CD14-positive monocyte (primary cell): ENCODE measurements around the gene SMARCB1. TPM values are rescaled to one million over a fixed set of nuclear protein-coding genes. Genes with fewer than 3 reads are reported as not detected.

Source experiments
- DNase-seq, 3 donors: peaks; one replicate each; pipeline ENCODE4 v3.0.0-alpha.2; 2011 to 2022
- H2AFZ ChIP-seq: 2 replicates; pipeline ENCODE4 v1.6.0; 2012; ENCODE audit warnings: mild to moderate bottlenecking, low read depth, low read length, inconsistent platforms; ENCODE audit not compliant: insufficient read depth, poor library complexity, severe bottlenecking
- H3K27ac ChIP-seq, 2 donors: 1 replicate in 1 of 2; 2 replicates in 1 of 2; pipeline ENCODE4 v1.5.1; 2012 to 2013; ENCODE audit warnings: low read length in 2 of 2, control low read depth in 1 of 2, inconsistent platforms in 1 of 2, low read depth in 1 of 2, mild to moderate bottlenecking in 1 of 2
- H3K27me3 ChIP-seq, 2 donors: one replicate each; pipeline versions ENCODE4 v1.6.0 to v1.6.1; 2011 to 2013; ENCODE audit warnings: low read length in 2 of 2; ENCODE audit not compliant: control insufficient read depth in 2 of 2, insufficient read depth in 2 of 2
- H3K36me3 ChIP-seq, 2 donors: replicated peaks in 1 of 2; 1 replicate in 1 of 2; 2 replicates in 1 of 2; pipeline versions ENCODE4 v1.5.1 to v1.6.1; 2012 to 2013; ENCODE audit warnings: low read length in 2 of 2, control low read depth in 1 of 2, inconsistent platforms in 1 of 2, mild to moderate bottlenecking in 1 of 2; ENCODE audit not compliant: insufficient read depth in 2 of 2, control insufficient read depth in 1 of 2
- H3K4me1 ChIP-seq, 2 donors: 1 replicate in 1 of 2; 2 replicates in 1 of 2; pipeline versions ENCODE4 v1.5.1 to v1.6.1; 2012 to 2013; ENCODE audit warnings: low read length in 2 of 2, control low read depth in 1 of 2, inconsistent platforms in 1 of 2, mild to moderate bottlenecking in 1 of 2, moderate library complexity in 1 of 2; ENCODE audit not compliant: insufficient read depth in 2 of 2, control insufficient read depth in 1 of 2
- H3K4me2 ChIP-seq: replicated peaks from 2 replicates; pipeline ENCODE3; 2012; ENCODE audit warnings: low read length, moderate library complexity, mild to moderate bottlenecking; ENCODE audit not compliant: poor library complexity, severe bottlenecking; ENCODE audit errors: extremely low read depth
- H3K4me3 ChIP-seq, 3 experiments: fragments of 200-600 bp in 1 of 3; sonication (generic) in 1 of 3; replicated peaks in 1 of 3; 1 replicate in 2 of 3; 2 replicates in 1 of 3; pipeline ENCODE4 v1.5.1; 2011 to 2013; ENCODE audit warnings: low read length in 3 of 3, mild to moderate bottlenecking in 3 of 3, control low read depth in 2 of 3, low read depth in 2 of 3, inconsistent platforms in 1 of 3, moderate library complexity in 1 of 3
- H3K79me2 ChIP-seq: 2 replicates; pipeline ENCODE4 v1.6.0; 2012; ENCODE audit warnings: mild to moderate bottlenecking, control low read depth, inconsistent platforms, low read length, moderate library complexity; ENCODE audit not compliant: insufficient read depth
- H3K9ac ChIP-seq: 2 replicates; pipeline ENCODE4 v1.6.0; 2017; ENCODE audit warnings: low read length, mild to moderate bottlenecking; ENCODE audit not compliant: insufficient read depth, poor library complexity, severe bottlenecking
- H3K9me3 ChIP-seq, 2 donors: replicated peaks in 1 of 2; 1 replicate in 1 of 2; 2 replicates in 1 of 2; pipeline versions ENCODE4 v1.5.1 to v1.6.1; 2012 to 2013; ENCODE audit warnings: low read length in 2 of 2, control low read depth in 1 of 2; ENCODE audit not compliant: control insufficient read depth in 1 of 2, insufficient read depth in 1 of 2
- H4K20me1 ChIP-seq: 2 replicates; pipeline ENCODE4 v1.6.0; 2012; ENCODE audit warnings: mild to moderate bottlenecking, low read length, control low read depth, moderate library complexity; ENCODE audit not compliant: insufficient read depth
- H3K27ac Mint-ChIP-seq, 7 donors: one replicate each; pipeline ENCODE4 v1.8.0; 2020; ENCODE audit warnings: mild to moderate bottlenecking in 7 of 7, mixed read lengths in 7 of 7, moderate library complexity in 6 of 7, inconsistent platforms in 2 of 7
- H3K27me3 Mint-ChIP-seq, 3 donors: one replicate each; pipeline ENCODE4 v1.8.0; 2021 to 2022; ENCODE audit warnings: low read depth in 3 of 3, mild to moderate bottlenecking in 3 of 3, mixed read lengths in 3 of 3, moderate library complexity in 3 of 3, inconsistent platforms in 1 of 3
- H3K36me3 Mint-ChIP-seq, 2 donors: one replicate each; pipeline ENCODE4 v1.8.0; 2020; ENCODE audit warnings: mixed read lengths in 2 of 2, inconsistent platforms in 1 of 2, mild to moderate bottlenecking in 1 of 2
- H3K4me1 Mint-ChIP-seq: one replicate; pipeline ENCODE4 v1.8.0; 2020; ENCODE audit warnings: mild to moderate bottlenecking, mixed read lengths
- H3K4me3 Mint-ChIP-seq, 2 donors: one replicate each; pipeline ENCODE4 v1.8.0; 2020; ENCODE audit warnings: mild to moderate bottlenecking in 2 of 2, mixed read lengths in 2 of 2, moderate library complexity in 1 of 2
- H3K9me3 Mint-ChIP-seq, 7 donors: one replicate each; pipeline ENCODE4 v1.8.0; 2020 to 2022; ENCODE audit warnings: mixed read lengths in 7 of 7, mild to moderate bottlenecking in 6 of 7, moderate library complexity in 6 of 7, inconsistent platforms in 2 of 7
- CTCF ChIP-seq: fragments of 200-600 bp; IDR thresholded peaks from one replicate; pipeline ENCODE4 v1.8.0; 2022; ENCODE audit warnings: antibody characterized with exemption, mild to moderate bottlenecking
- WGBS: methylation state at CpG from one replicate; pipeline ENCODE4 v1.1.5; 2013; ENCODE audit warnings: missing lambda C conversion rate; ENCODE audit not compliant: insufficient coverage; 5-methylcytosine and 5-hydroxymethylcytosine counted together
- intact Hi-C, 2 donors: fragments of 100-400 bp; cut with micrococcal nuclease; formaldehyde crosslinking; loops; one replicate each; pipeline versions ENCODE4 v1.15.0 to v1.15.1; 2023
- polyA plus RNA-seq, 3 donors: library from polyadenylated mRNA; depleted of rRNA in 1 of 3; unstranded in 2 of 3; stranded (reverse) in 1 of 3; fragments of 300-500 nt in 2 of 3; fragments of >200 nt in 1 of 3; fragmentation: Illumina TruSeq in 2 of 3; gene quantifications; 1 replicate in 2 of 3; 2 replicates in 1 of 3; pipeline ENCODE4 v1.2.3, GENCODE V29; 2012 to 2021

The SMARCB1 gene
- polyA plus RNA-seq, 3 donors, result 30.3 to 71.8 (median 31.5) TPM

GRCh38 chr22:23772315-23772648 is 14.5 kb upstream of the SMARCB1 start:
- peaks cover 7% of the 10 kb centered on the region for H3K79me2 ChIP-seq
- no peaks in the 10 kb centered on the region for H4K20me1 ChIP-seq
- H3K9ac ChIP-seq, result no peak overlapping the region
- H2AFZ ChIP-seq, result no peak overlapping the region
- H3K27ac ChIP-seq, result no peak overlapping the region
- no peak for TF ChIP-seq CTCF
- H3K4me2 ChIP-seq, result peak overlapping the region; percentile 79
- Mint-ChIP-seq H3K27ac (no peak overlapping the region), H3K4me3 (peak overlapping the region; percentile 62 to 86), H3K4me1 (peaks cover 10% of the 10 kb centered on the region), H3K27me3 (peaks cover 30 to 33% (median 31%) of the 10 kb centered on the region in 3 donors), H3K9me3 (peaks cover 0 to 6% (median 3%) of the 10 kb centered on the region in 7 donors), H3K36me3 (peaks cover 0 to 5% of the 10 kb centered on the region in 2 donors)
- DNase-seq, result no peak
- H3K4me3 ChIP-seq, result peak overlapping the region in 1 of 3 experiments; percentile 56
- 25% methylated on average over 4 of the region's 6 CpGs for WGBS
- peaks cover 17 to 30% of the 10 kb centered on the region in 2 donors for H3K4me1 ChIP-seq
- no peaks in the 10 kb centered on the region for H3K36me3 ChIP-seq
- H3K27me3 ChIP-seq, result peaks cover 7 to 23% of the 10 kb centered on the region in 2 donors
- no peaks in the 10 kb centered on the region for H3K9me3 ChIP-seq
- intact Hi-C loops, result no loop called here

- H3K36me3 ChIP-seq, result no peaks in the 10 kb centered on the region
- H3K4me2 ChIP-seq, result peak within 1 kb of the TSS; percentile 79
- H3K27ac ChIP-seq, result no peak within 1 kb of the TSS
- DNase-seq, result peak in 1 of 3 donors; percentile 22
- H3K9ac ChIP-seq, result no peak within 1 kb of the TSS
- TF ChIP-seq CTCF, result no peak
- peaks cover 0 to 6% (median 3%) of the 10 kb centered on the region in 7 donors for H3K9me3 Mint-ChIP-seq
- H3K79me2 ChIP-seq, result peaks cover 3% of the 10 kb centered on the region
- peak within 1 kb of the TSS; percentile 62 to 88 for H3K4me3 Mint-ChIP-seq
- intact Hi-C loops, result no loop called here
- H3K27me3 Mint-ChIP-seq, result peaks cover 30 to 33% (median 31%) of the 10 kb centered on the region in 3 donors
- peak within 1 kb of the TSS; percentile 59 for H2AFZ ChIP-seq
- peaks cover 7 to 23% of the 10 kb centered on the region in 2 donors for H3K27me3 ChIP-seq
- H3K4me1 ChIP-seq, result peaks cover 16 to 25% of the 10 kb centered on the region in 2 donors
- 6% methylated on average over 70 of the region's 79 CpGs for WGBS
- peak within 1 kb of the TSS in 2 of 3 experiments; percentile 12 to 56 for H3K4me3 ChIP-seq
- no peaks in the 10 kb centered on the region for H4K20me1 ChIP-seq
- peaks cover 0 to 5% of the 10 kb centered on the region in 2 donors for H3K36me3 Mint-ChIP-seq
- H3K27ac Mint-ChIP-seq, result no peak within 1 kb of the TSS
- no peaks in the 10 kb centered on the region for H3K9me3 ChIP-seq
- H3K4me1 Mint-ChIP-seq, result peaks cover 10% of the 10 kb centered on the region
Observed at GRCh38 chr22:23772649-23773473, 13.9 kb upstream of the SMARCB1 start, which contains the start of gene MMP11. Gene MMP11 (plus strand): TSS chr22:23772849. CDS start chr22:23772871, 22 bp downstream.
